Caco-2 (cell line): ENCODE results near the gene KLHL40. TPM values are rescaled to one million over a fixed set of nuclear protein-coding genes. Genes with fewer than 3 reads are reported as not detected.

Experiments used
- BruUV-seq: library from RNA; stranded (reverse); fragments of 400-500 nt; replicated peaks from 2 replicates; lab custom pipeline; 2021; lab: Mats Ljungman, UMichigan
- CTCF ChIA-PET: fragments of 300-600 bp; sonication (Branson Sonifier 250); formaldehyde crosslinking; loops from one replicate; lab custom pipeline; 2022; ENCODE audit warnings: antibody characterized with exemption; lab: Charles Lee
- POLR2A ChIA-PET: fragments of 300-600 bp; sonication (Branson Sonifier 250); formaldehyde crosslinking; loops from one replicate; lab custom pipeline; 2022; ENCODE audit warnings: antibody characterized with exemption; lab: Charles Lee
- DNase-seq, 2 experiments: peaks; one replicate each; pipeline versions ENCODE4 v3.0.0 to v3.0.0-alpha.2; 2020 to 2022
- H3K27me3 ChIP-seq: replicated peaks from 2 replicates; pipeline ENCODE4 v1.6.0; 2011; ENCODE audit warnings: low read length; ENCODE audit not compliant: control insufficient read depth, insufficient read depth
- H3K36me3 ChIP-seq: 2 replicates; pipeline ENCODE4 v1.5.1; 2011; ENCODE audit warnings: low read length; ENCODE audit not compliant: control insufficient read depth, insufficient read depth
- H3K4me1 ChIP-seq: fragments of 250-450 bp; sonication (Bioruptor Pico); 2 replicates; pipeline ENCODE4 v1.5.1; 2020; ENCODE audit warnings: mild to moderate bottlenecking
- H3K4me3 ChIP-seq: 2 replicates; pipeline ENCODE4 v1.5.1; 2011; ENCODE audit warnings: low read depth, mild to moderate bottlenecking, control low read depth, low read length
- H3K9me3 ChIP-seq: fragments of 250-450 bp; sonication (Bioruptor Pico); 2 replicates; pipeline ENCODE4 v1.5.1; 2020; ENCODE audit warnings: mild to moderate bottlenecking, moderate library complexity
- H3K27ac Mint-ChIP-seq: one replicate; pipeline ENCODE4 v1.8.0; 2022; ENCODE audit warnings: mixed read lengths; ENCODE audit not compliant: unreplicated experiment
- H3K27me3 Mint-ChIP-seq: one replicate; pipeline ENCODE4 v1.8.0; 2022; ENCODE audit warnings: mixed read lengths; ENCODE audit not compliant: insufficient read depth, unreplicated experiment
- H3K36me3 Mint-ChIP-seq: one replicate; pipeline ENCODE4 v1.8.0; 2022; ENCODE audit warnings: mild to moderate bottlenecking, mixed read lengths; ENCODE audit not compliant: insufficient read depth, unreplicated experiment
- H3K4me1 Mint-ChIP-seq: one replicate; pipeline ENCODE4 v1.8.0; 2022; ENCODE audit warnings: low read depth, mixed read lengths; ENCODE audit not compliant: unreplicated experiment
- H3K4me3 Mint-ChIP-seq: one replicate; pipeline ENCODE4 v1.8.0; 2022; ENCODE audit warnings: mild to moderate bottlenecking, moderate library complexity, mixed read lengths; ENCODE audit not compliant: unreplicated experiment
- H3K9me3 Mint-ChIP-seq: one replicate; pipeline ENCODE4 v1.8.0; 2022; ENCODE audit warnings: mixed read lengths; ENCODE audit not compliant: unreplicated experiment
- CTCF ChIP-seq, 2 experiments: fragments of 200-600 bp in 1 of 2; IDR thresholded peaks; 1 replicate in 1 of 2; 2 replicates in 1 of 2; pipeline versions ENCODE4 v1.5.1 to v1.8.0; 2011 to 2022; ENCODE audit warnings: antibody characterized with exemption in 1 of 2, control low read depth in 1 of 2, inconsistent platforms in 1 of 2, low read depth in 1 of 2, low read length in 1 of 2, mild to moderate bottlenecking in 1 of 2, moderate library complexity in 1 of 2; ENCODE audit not compliant: insufficient read depth in 1 of 2, severe bottlenecking in 1 of 2, unreplicated experiment in 1 of 2
- intact Hi-C: fragments of 100-400 bp; cut with micrococcal nuclease; formaldehyde crosslinking; loops from one replicate; pipeline ENCODE4 v1.10.0; 2022; ENCODE audit not compliant: unreplicated experiment
- total RNA-seq: library from RNA; stranded (reverse); gene quantifications from 2 replicates; pipeline ENCODE4 v1.2.3, GENCODE V29; 2022

KLHL40 gene
- total RNA-seq, 1 experiment from 2014 or later = not detected

- no peaks in the 10 kb centered on the region for H3K4me1 Mint-ChIP-seq
- Histone ChIP-seq H3K36me3 (no peaks in the 10 kb centered on the region; the same call in 1 of the 2 replicates), H3K9me3 (no peaks in the 10 kb centered on the region), H3K27me3 (no peaks in the 10 kb centered on the region), H3K4me3 (no peak overlapping the region), H3K4me1 (peaks cover 19% of the 10 kb centered on the region)
- H3K4me3 Mint-ChIP-seq = no peak overlapping the region
- no peaks in the 10 kb centered on the region for H3K9me3 Mint-ChIP-seq
- no peak overlapping the region for H3K27ac Mint-ChIP-seq
- ChIA-PET POLR2A (interaction anchor here (0.6 kb wide), 1 partner anchor 15 kb away, joined by 3 read pairs; no protein-coding TSS in a partner anchor), CTCF (no interaction called here)
- TF ChIP-seq CTCF (IDR thresholded peaks at IDR 0.05; ENCODE audit: insufficient read depth in 1 of 2, low read depth in 1 of 2, low read length in 1 of 2, severe bottlenecking in 1 of 2, unreplicated experiment in 1 of 2) = no peak
- intact Hi-C loops = loop anchor here (5.0 kb wide), 2 partner anchors 49 to 69 kb away; partner anchors contain the start of genes NKTR and SEC22C
- no peak for DNase-seq
- peaks cover 59% of the 10 kb centered on the region for H3K36me3 Mint-ChIP-seq
- H3K27me3 Mint-ChIP-seq = no peaks in the 10 kb centered on the region
- no TSS peak for BruUV-seq
Observed at GRCh38 chr3:42651248-42652091, 33.9 kb upstream of the KLHL40 start.

DNA sequence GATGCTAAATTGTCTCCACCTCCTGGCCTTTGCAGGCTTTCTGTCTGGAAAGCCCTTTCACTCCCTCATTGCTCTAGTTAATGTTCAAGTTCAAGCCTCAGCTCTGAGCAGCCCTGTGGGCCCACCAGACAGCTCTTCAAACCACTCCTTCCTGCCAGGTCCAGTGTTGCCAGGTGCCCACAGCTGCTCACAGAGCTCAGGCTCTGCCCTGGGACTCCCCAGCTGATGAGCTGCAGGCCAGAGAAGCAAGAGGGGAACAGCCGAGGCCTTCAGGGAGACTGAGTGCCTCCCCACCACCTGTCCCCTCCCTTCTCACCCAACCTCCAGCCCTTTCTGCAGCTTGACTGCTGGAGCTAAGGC, 33.1 kb upstream of the KLHL40 start:
- intact Hi-C loops = loop anchor here (5.0 kb wide), 2 partner anchors 50 to 70 kb away; partner anchors contain the start of genes NKTR and SEC22C
- Histone ChIP-seq H3K27me3 (no peaks in the 10 kb centered on the region), H3K4me1 (peaks cover 19% of the 10 kb centered on the region), H3K9me3 (no peaks in the 10 kb centered on the region), H3K36me3 (no peaks in the 10 kb centered on the region; the same call in 1 of the 2 replicates), H3K4me3 (no peak overlapping the region)
- no peak for DNase-seq
- TF ChIP-seq CTCF (IDR thresholded peaks at IDR 0.05; ENCODE audit: insufficient read depth in 1 of 2, low read depth in 1 of 2, low read length in 1 of 2, severe bottlenecking in 1 of 2, unreplicated experiment in 1 of 2) = no peak
- Mint-ChIP-seq H3K36me3 (peaks cover 53% of the 10 kb centered on the region), H3K27ac (no peak overlapping the region), H3K4me3 (no peak overlapping the region), H3K4me1 (no peaks in the 10 kb centered on the region), H3K27me3 (no peaks in the 10 kb centered on the region), H3K9me3 (no peaks in the 10 kb centered on the region)
- CTCF ChIA-PET = interaction anchor here (0.6 kb wide), 1 partner anchor 402 kb away, joined by 3 read pairs; no protein-coding TSS in a partner anchor
- POLR2A ChIA-PET = no interaction called here
- BruUV-seq = no TSS peak

DNA sequence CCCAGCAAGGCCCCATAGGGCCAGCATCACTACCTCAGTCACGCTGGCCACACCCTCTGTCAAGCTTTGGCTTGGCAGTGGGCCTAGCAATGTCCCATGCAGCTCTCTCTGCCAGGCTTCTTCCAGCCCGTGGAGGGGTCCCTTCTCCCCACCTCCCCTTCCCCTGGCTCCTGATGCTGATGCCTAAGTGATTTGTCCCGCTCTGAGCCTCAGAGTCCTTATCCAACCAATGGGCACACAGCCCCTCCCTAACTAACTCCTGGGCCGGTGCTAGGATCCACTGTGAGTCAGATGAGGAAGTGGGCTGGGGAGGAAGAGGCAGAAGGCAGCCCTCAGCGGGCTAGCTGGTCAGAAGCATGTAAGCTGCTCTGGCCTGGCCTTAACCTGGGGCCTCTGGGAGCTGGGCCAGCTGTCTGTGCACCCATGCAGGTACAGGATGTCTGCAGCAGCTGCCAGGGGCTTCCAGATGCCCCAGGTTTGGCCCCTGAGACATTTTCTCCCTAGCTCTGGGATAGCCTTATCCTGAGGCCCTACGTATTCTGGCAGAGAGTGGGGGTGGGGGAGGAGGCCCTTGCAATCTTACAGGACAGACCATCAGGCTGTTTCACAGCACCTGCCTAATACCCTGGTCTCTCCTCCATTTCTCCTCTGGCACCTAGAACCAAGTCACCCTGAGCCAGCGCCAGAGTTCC, 32.6 kb upstream of the KLHL40 start:
- H3K27ac Mint-ChIP-seq = peak overlapping the region; percentile 73
- H3K36me3 ChIP-seq = no peaks in the 10 kb centered on the region; the same call in 1 of the 2 replicates
- no peak for DNase-seq
- peak overlapping the region; percentile 79; the same call in 1 of the 2 replicates for H3K4me3 ChIP-seq
- H3K27me3 ChIP-seq = no peaks in the 10 kb centered on the region
- POLR2A ChIA-PET = no interaction called here
- intact Hi-C loops = loop anchor here (5.0 kb wide), 2 partner anchors 50 to 70 kb away; partner anchors contain the start of genes NKTR and SEC22C
- H3K36me3 Mint-ChIP-seq = peaks cover 48% of the 10 kb centered on the region
- no peaks in the 10 kb centered on the region for H3K9me3 Mint-ChIP-seq
- no TSS peak for BruUV-seq
- H3K4me3 Mint-ChIP-seq = peak overlapping the region; percentile 86
- H3K27me3 Mint-ChIP-seq = no peaks in the 10 kb centered on the region
- H3K4me1 ChIP-seq = peaks cover 19% of the 10 kb centered on the region
- no peaks in the 10 kb centered on the region for H3K9me3 ChIP-seq
- H3K4me1 Mint-ChIP-seq = no peaks in the 10 kb centered on the region
- CTCF ChIA-PET = interaction anchor here (0.6 kb wide), 1 partner anchor 403 kb away, joined by 3 read pairs; no protein-coding TSS in a partner anchor
- TF ChIP-seq CTCF (IDR thresholded peaks at IDR 0.05; ENCODE audit: insufficient read depth in 1 of 2, low read depth in 1 of 2, low read length in 1 of 2, severe bottlenecking in 1 of 2, unreplicated experiment in 1 of 2) = no peak
